Astrocyte of the spinal cord (primary cell): ENCODE data around the gene UBC.
"Not testable (repeated sequence)": the region's sequence is repeated elsewhere in the genome, so short reads cannot be mapped to it uniquely, and the experiment has no call there.

Source experiments
- DNase-seq: peaks from one replicate; pipeline ENCODE4 v3.0.0; 2011; ENCODE audit warnings: low read depth, low spot score
- H3K4me3 ChIP-seq: 2 replicates; pipeline ENCODE4 v1.5.1; 2011; ENCODE audit warnings: low read depth, mild to moderate bottlenecking, low read length, moderate library complexity
- CTCF ChIP-seq: IDR thresholded peaks from 2 replicates; pipeline ENCODE4 v1.5.1; 2012; ENCODE audit warnings: low read depth, mild to moderate bottlenecking, low read length, inconsistent platforms
- in situ Hi-C: cut with HindIII; loops from 2 replicates; pipeline ENCODE4 v1.10.0; 2017; ENCODE audit warnings: low sequenced_read_pairs

Gene UBC

DNA sequence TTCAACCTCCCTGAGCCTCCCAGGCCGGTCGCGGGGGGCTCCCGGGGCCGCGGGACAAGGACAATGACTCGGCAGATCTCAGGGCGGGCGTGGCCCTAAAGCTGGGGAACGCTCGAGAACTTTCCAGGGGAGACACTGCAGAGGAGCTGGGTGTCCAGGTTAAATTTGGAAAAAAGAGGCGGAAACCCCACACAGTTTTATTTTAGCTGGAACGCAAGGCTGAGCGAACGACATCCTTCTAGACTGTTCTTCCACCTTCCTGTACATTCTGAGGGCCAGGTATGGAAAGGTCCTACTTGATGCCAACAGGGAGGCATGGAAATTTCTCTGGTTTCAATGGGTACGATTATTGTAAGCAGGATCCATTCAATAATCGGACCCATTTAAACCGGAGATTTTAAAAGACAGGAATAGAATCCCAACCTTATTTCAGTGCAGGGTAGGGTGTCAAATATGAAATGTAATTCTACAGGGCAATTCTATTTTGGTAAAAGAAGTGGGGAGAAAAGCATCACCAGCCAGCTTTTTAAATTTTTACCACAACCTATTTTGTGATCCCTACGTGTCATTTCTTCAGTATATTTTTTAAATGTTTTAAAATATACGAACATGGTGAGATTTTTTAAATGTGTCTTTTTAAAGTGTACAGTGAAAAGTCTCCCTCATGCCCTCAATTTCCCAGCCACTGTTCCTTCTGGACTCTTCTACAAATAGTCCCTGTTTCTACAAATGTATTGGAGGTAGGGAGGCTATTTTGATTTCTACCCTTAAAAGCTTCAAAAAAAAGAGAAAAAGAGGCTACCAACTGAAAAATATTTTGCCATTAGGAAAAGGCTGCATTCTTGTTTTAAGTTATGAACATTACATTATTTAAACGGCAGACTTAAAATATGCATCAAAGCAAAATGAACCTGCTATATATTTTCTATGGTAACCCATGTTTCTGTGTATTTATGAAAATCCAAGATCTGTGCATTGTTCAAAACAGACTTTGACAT is 1.1 kb upstream of the UBC start:
- no peak for DNase-seq
- TF ChIP-seq CTCF = no peak
- in situ Hi-C loops = no loop called here
- H3K4me3 ChIP-seq = peak overlapping the region; percentile 100

DNA sequence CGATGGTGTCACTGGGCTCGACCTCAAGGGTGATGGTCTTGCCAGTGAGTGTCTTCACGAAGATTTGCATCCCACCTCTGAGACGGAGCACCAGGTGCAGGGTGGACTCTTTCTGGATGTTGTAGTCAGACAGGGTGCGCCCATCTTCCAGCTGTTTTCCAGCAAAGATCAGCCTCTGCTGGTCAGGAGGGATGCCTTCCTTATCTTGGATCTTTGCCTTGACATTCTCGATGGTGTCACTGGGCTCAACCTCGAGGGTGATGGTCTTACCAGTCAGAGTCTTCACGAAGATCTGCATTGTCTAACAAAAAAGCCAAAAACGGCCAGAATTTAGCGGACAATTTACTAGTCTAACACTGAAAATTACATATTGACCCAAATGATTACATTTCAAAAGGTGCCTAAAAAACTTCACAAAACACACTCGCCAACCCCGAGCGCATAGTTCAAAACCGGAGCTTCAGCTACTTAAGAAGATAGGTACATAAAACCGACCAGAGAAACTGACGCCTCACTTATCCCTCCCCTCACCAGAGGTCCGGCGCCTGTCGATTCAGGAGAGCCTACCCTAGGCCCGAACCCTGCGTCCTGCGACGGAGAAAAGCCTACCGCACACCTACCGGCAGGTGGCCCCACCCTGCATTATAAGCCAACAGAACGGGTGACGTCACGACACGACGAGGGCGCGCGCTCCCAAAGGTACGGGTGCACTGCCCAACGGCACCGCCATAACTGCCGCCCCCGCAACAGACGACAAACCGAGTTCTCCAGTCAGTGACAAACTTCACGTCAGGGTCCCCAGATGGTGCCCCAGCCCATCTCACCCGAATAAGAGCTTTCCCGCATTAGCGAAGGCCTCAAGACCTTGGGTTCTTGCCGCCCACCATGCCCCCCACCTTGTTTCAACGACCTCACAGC is 717 bp downstream of the UBC start:
- in situ Hi-C loops = no loop called here
- TF ChIP-seq CTCF = peak; percentile 57
- peak; percentile 77 for DNase-seq
- peak overlapping the region; percentile 100 for H3K4me3 ChIP-seq

DNA sequence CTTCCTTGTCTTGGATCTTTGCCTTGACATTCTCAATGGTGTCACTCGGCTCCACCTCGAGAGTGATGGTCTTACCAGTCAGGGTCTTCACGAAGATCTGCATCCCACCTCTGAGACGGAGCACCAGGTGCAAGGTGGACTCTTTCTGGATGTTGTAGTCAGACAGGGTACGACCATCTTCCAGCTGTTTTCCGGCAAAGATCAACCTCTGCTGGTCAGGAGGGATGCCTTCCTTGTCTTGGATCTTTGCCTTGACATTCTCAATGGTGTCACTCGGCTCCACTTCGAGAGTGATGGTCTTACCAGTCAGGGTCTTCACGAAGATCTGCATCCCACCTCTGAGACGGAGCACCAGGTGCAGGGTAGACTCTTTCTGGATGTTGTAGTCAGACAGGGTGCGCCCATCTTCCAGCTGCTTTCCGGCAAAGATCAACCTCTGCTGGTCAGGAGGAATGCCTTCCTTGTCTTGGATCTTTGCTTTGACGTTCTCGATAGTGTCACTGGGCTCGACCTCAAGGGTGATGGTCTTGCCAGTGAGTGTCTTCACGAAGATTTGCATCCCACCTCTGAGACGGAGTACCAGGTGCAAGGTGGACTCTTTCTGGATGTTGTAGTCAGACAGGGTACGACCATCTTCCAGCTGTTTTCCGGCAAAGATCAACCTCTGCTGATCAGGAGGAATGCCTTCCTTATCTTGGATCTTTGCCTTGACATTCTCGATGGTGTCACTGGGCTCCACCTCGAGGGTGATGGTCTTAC is 1.7 kb downstream of the UBC start:
- H3K4me3 ChIP-seq = peak overlapping the region; percentile 100
- DNase-seq, in situ Hi-C loops: not testable (repeated sequence)

GRCh38 chr12:124911521-124911920 is 2.9 kb downstream of the UBC start:
- in situ Hi-C loops, DNase-seq: not testable (repeated sequence)
- peak overlapping the region; percentile 23 for H3K4me3 ChIP-seq

- DNase-seq = no peak
- peak overlapping the region; percentile 23 for H3K4me3 ChIP-seq
- no peak for TF ChIP-seq CTCF
- in situ Hi-C loops = no loop called here
These were observed 3.6 kb downstream of the UBC start for GRCh38 chr12:124910561-124911478.

- no peak for TF ChIP-seq CTCF
- in situ Hi-C loops = no loop called here
- H3K4me3 ChIP-seq = peak overlapping the region; percentile 23
- DNase-seq = peak; percentile 41
These were observed 4.5 kb downstream of the UBC start for GRCh38 chr12:124909831-124910560.
